Sigmoid colon (tissue), 7 donors: Measurements from ENCODE around the gene GPR158. TPM values are rescaled to one million over a fixed set of nuclear protein-coding genes. Genes with fewer than 3 reads are reported as not detected.

Experiments
- DNase-seq: peaks from one replicate; pipeline ENCODE4 v3.0.0-alpha.2; 2019
- H3K27ac ChIP-seq, 4 donors: fragments of 200-600 bp; sonication (generic); one replicate each; pipeline ENCODE4 v1.5.1; 2016 to 2019; ENCODE audit warnings: mild to moderate bottlenecking in 1 of 4
- H3K27me3 ChIP-seq, 3 donors: fragments of 200-600 bp; sonication (generic); one replicate each; pipeline ENCODE4 v1.5.1; 2019; ENCODE audit warnings: mild to moderate bottlenecking in 1 of 3
- H3K36me3 ChIP-seq, 4 donors: fragments of 200-600 bp; sonication (generic); one replicate each; pipeline ENCODE4 v1.5.1; 2016 to 2019
- H3K4me1 ChIP-seq, 4 donors: fragments of 200-600 bp; sonication (generic); one replicate each; pipeline ENCODE4 v1.5.1; 2017 to 2019
- H3K4me3 ChIP-seq, 4 donors: fragments of 200-600 bp; sonication (generic); one replicate each; pipeline ENCODE4 v1.5.1; 2017 to 2019; ENCODE audit warnings: mild to moderate bottlenecking in 2 of 4, moderate library complexity in 1 of 4
- H3K9me3 ChIP-seq, 4 donors: fragments of 200-600 bp in 3 of 4; sonication (generic) in 3 of 4; one replicate each; pipeline versions ENCODE4 v1.5.1 to v1.6.1; 2013 to 2019
- EP300 ChIP-seq, 4 donors: sonication (generic); formaldehyde crosslinking; IDR thresholded peaks; one replicate each; pipeline ENCODE4 v1.6.1; 2017; ENCODE audit warnings: antibody characterized with exemption in 4 of 4
- POLR2A ChIP-seq, 2 donors: fragments of 450-650 bp; IDR thresholded peaks; one replicate each; pipeline ENCODE4 v1.6.1; 2016; ENCODE audit warnings: antibody characterized with exemption in 2 of 2, mild to moderate bottlenecking in 2 of 2, moderate library complexity in 2 of 2
- POLR2AphosphoS5 ChIP-seq, 4 donors: sonication (generic); formaldehyde crosslinking; IDR thresholded peaks; one replicate each; pipeline ENCODE4 v1.6.1; 2017; ENCODE audit warnings: antibody characterized with exemption in 4 of 4
- WGBS, 2 donors: extraction: QIAGEN DNeasy Blood & Tissue Kit; methylation state at CpG; one replicate each; pipeline ENCODE4 v1.1.7; 2013; 5-methylcytosine and 5-hydroxymethylcytosine counted together
- intact Hi-C: fragments of 100-400 bp; cut with DNase I; formaldehyde crosslinking; loops from one replicate; pipeline ENCODE4 v1.15.1; 2023
- polyA plus RNA-seq, 3 donors: library from polyadenylated mRNA; stranded (reverse); fragments of 200-250 nt; gene quantifications; one replicate each; pipeline ENCODE4 v1.2.3, GENCODE V29; 2013
- total RNA-seq, 4 donors: library from RNA; depleted of rRNA; stranded (reverse); fragments of >200 nt; gene quantifications; one replicate each; pipeline ENCODE4 v1.1.0, GENCODE V29; 2016
- TF ChIP-seq, protein P1 (sequence below), 4 experiments: fragments of 450-650 bp in 3 of 4; fragments of 200-600 bp in 1 of 4; IDR thresholded peaks; one replicate each; pipeline ENCODE4 v1.5.1; 2016 to 2019; ENCODE audit warnings: antibody characterized with exemption in 4 of 4, mild to moderate bottlenecking in 3 of 4, moderate library complexity in 2 of 4
- donor health status: healthy with polysubstance abuse.
- donor health status: Bipolar disorder and iron deficiency.
- donor health status: healthy.

Gene GPR158
- total and polyA plus RNA-seq, 7 donors = 0.16 to 1.1 (median 0.54) TPM; not detected in 2

DNA sequence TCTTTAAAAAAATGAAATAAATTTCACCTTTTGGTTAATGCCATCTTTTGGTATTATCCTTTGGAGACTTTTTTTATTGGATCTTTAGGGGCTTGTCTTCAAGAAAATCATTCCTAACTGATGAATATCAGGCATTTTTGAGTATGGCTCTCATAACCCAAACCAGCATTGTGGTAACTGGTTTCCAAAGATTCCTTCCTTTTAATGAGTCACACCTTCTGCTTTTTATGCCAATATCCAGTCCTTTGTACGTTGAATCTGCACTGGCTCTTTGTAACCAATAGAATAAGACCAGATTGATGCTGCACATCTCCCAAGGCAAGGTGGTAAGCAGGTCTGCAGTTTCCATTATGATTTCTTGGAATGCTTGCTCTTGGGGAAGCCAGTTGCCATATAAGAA is 89.1 kb downstream of the GPR158 start:
- DNase-seq = no peak
- Histone ChIP-seq H3K27me3 (no peaks in the 10 kb centered on the region), H3K9me3 (no peaks in the 10 kb centered on the region), H3K27ac (no peak overlapping the region), H3K4me3 (no peak overlapping the region), H3K36me3 (no peaks in the 10 kb centered on the region), H3K4me1 (no peaks in the 10 kb centered on the region)
- 15 to 43% methylated on average over 1 of the region's 1 CpG for WGBS, 2 donors
- intact Hi-C loops = no loop called here
- no peak for TF ChIP-seq EP300 (IDR thresholded peaks at IDR 0.05)
- TF ChIP-seq POLR2A (IDR thresholded peaks at IDR 0.05) = no peak
- TF ChIP-seq, protein P1, sequence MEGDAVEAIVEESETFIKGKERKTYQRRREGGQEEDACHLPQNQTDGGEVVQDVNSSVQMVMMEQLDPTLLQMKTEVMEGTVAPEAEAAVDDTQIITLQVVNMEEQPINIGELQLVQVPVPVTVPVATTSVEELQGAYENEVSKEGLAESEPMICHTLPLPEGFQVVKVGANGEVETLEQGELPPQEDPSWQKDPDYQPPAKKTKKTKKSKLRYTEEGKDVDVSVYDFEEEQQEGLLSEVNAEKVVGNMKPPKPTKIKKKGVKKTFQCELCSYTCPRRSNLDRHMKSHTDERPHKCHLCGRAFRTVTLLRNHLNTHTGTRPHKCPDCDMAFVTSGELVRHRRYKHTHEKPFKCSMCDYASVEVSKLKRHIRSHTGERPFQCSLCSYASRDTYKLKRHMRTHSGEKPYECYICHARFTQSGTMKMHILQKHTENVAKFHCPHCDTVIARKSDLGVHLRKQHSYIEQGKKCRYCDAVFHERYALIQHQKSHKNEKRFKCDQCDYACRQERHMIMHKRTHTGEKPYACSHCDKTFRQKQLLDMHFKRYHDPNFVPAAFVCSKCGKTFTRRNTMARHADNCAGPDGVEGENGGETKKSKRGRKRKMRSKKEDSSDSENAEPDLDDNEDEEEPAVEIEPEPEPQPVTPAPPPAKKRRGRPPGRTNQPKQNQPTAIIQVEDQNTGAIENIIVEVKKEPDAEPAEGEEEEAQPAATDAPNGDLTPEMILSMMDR (IDR thresholded peaks at IDR 0.05) = no peak
- TF ChIP-seq POLR2AphosphoS5 (IDR thresholded peaks at IDR 0.05) = no peak

DNA sequence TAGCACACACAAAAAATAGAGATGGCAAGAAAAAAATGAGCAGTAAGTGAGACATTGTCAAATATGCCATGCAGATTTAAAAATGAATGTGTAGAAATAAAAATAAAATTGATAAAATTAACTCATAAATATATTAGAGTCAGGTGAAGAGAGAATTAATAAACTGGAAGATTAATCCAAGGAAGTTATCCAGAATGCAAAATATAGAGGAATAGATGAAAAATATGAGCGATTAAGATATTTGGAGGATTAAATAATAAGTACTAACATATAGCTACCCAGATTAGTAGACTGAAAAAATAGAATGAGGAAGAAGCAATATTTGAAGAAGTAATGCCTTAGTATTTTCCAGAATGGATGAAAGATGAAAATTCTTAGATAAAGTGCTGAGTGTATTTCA is 103.4 kb downstream of the GPR158 start:
- DNase-seq = no peak
- Histone ChIP-seq H3K27me3 (no peaks in the 10 kb centered on the region), H3K4me1 (no peaks in the 10 kb centered on the region), H3K9me3 (peaks cover 0 to 12% (median 3%) of the 10 kb centered on the region in 4 donors), H3K36me3 (no peaks in the 10 kb centered on the region), H3K4me3 (no peak overlapping the region), H3K27ac (no peak overlapping the region)
- TF ChIP-seq, protein P1 (IDR thresholded peaks at IDR 0.05) = no peak
- TF ChIP-seq POLR2AphosphoS5 (IDR thresholded peaks at IDR 0.05) = no peak
- TF ChIP-seq POLR2A (IDR thresholded peaks at IDR 0.05) = no peak
- intact Hi-C loops = no loop called here
- WGBS, 2 donors = 91 to 100% methylated on average over 1 of the region's 1 CpG

DNA sequence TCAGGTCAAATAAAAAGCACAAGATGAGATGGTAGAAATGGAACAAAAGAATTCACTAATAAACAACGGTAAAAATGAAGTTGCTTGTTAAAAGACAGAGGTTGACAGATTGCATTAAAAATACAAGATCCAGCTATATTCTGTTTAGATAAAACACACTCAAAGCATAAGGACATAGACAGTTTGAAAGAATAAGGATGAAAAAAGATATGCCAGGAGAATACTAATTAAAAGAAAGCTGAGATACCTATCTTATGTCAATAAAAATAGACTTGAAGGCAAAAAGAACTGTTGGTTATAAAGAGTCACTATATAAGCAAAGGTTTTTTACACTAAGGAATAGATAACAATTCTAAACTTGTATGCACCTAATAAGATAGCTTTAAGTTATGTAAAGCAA is 105.3 kb downstream of the GPR158 start:
- intact Hi-C loops = no loop called here
- no peak overlapping the region for H3K27ac ChIP-seq
- TF ChIP-seq, protein P1 (IDR thresholded peaks at IDR 0.05) = no peak
- no peak for TF ChIP-seq EP300 (IDR thresholded peaks at IDR 0.05)
- TF ChIP-seq POLR2AphosphoS5 (IDR thresholded peaks at IDR 0.05) = no peak
- TF ChIP-seq POLR2A (IDR thresholded peaks at IDR 0.05) = no peak
- peaks cover 0 to 12% (median 3%) of the 10 kb centered on the region in 4 donors for H3K9me3 ChIP-seq
- H3K36me3 ChIP-seq = no peaks in the 10 kb centered on the region
- no peak for DNase-seq
- H3K27me3 ChIP-seq = no peaks in the 10 kb centered on the region
- no peak overlapping the region for H3K4me3 ChIP-seq
- 89 to 97% methylated on average over 1 of the region's 1 CpG for WGBS, 2 donors
- no peaks in the 10 kb centered on the region for H3K4me1 ChIP-seq

DNA sequence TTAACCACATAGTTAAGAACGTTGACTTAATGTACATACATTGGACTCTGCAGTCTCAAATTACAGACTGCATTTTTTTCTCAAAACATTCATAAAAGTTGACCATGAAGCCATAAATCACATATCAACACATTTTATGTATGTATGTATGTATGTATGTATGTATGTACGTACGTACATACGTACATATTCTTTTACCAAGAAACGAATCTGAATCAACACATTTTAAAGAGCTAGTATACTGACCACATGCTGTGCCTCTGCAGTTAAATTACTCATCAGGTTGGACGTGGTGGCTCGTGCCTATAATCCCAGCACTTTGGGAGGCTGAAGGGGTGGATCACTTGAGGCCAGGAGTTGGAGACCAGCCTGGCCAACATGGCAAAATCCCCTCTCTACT is 105.8 kb downstream of the GPR158 start:
- H3K4me3 ChIP-seq = no peak overlapping the region
- TF ChIP-seq, protein P1 (IDR thresholded peaks at IDR 0.05) = no peak
- TF ChIP-seq EP300 (IDR thresholded peaks at IDR 0.05) (no peak), POLR2A (IDR thresholded peaks at IDR 0.05) (no peak), POLR2AphosphoS5 (IDR thresholded peaks at IDR 0.05) (no peak)
- H3K36me3 ChIP-seq = no peaks in the 10 kb centered on the region
- intact Hi-C loops = no loop called here
- H3K9me3 ChIP-seq = peaks cover 0 to 12% (median 3%) of the 10 kb centered on the region in 4 donors
- no peaks in the 10 kb centered on the region for H3K27me3 ChIP-seq
- H3K27ac ChIP-seq = no peak overlapping the region
- WGBS, 2 donors = 63 to 74% methylated on average over 7 of the region's 7 CpGs
- H3K4me1 ChIP-seq = no peaks in the 10 kb centered on the region
- DNase-seq = no peak

DNA sequence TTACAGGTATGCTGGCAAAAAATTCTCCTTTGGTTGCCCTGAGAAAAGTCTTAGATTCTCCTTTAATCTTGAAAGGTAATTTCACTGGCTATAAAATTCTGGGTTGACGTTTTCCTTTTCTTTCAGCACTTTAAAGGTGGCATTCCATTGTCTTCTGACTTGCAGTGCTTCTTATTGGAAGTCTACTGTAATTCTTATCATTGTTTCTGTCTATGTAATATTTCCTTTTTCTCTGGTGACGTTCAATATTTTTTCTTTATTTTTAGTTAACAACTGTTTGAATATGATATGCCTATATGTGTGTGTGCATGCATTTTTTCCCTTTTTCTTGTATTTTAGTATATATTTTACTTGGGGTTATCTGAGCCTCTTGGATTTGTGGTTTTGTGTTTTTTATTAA is 111.0 kb downstream of the GPR158 start:
- H3K9me3 ChIP-seq = peaks cover 0 to 7% (median 0%) of the 10 kb centered on the region in 4 donors
- no peak for DNase-seq
- no peak overlapping the region for H3K27ac ChIP-seq
- no peak overlapping the region for H3K4me3 ChIP-seq
- no peaks in the 10 kb centered on the region for H3K27me3 ChIP-seq
- no peaks in the 10 kb centered on the region for H3K36me3 ChIP-seq
- 67 to 79% methylated on average over 2 of the region's 2 CpGs for WGBS, 2 donors
- TF ChIP-seq, protein P1 (IDR thresholded peaks at IDR 0.05) = no peak
- TF ChIP-seq POLR2A (IDR thresholded peaks at IDR 0.05) (no peak), EP300 (IDR thresholded peaks at IDR 0.05) (no peak), POLR2AphosphoS5 (IDR thresholded peaks at IDR 0.05) (no peak)
- intact Hi-C loops = no loop called here
- no peaks in the 10 kb centered on the region for H3K4me1 ChIP-seq
